ENCODE results near the gene IL2RA. TPM values are rescaled to one million over a fixed set of nuclear protein-coding genes. Genes with fewer than 3 reads are reported as not detected.

IL2RA gene
- total RNA-seq, 4 donors from 2014 or later: 0.79 to 1.1 TPM; not detected in 2

DNA sequence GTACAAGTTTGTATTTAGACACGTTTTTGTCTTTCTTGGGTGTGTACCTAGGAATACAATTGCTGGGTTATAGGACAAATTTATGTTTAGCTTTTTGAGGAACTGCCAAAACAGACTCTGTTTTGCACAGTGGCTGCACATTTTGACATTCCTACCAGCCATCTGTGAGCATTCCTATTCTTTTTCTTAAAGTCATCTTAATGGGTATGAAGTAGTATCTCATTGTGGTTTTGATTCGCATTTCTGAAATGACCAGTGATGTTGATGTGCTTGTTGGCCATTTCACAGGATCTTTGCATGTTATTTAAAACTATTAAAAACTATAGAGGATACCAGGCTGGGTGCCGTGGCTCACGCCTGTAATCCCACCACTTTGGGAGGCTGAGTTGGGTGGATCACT is 52.2 kb downstream of the IL2RA start:
- no peak for TF ChIP-seq POLR2AphosphoS5 (IDR thresholded peaks at IDR 0.05)
- no peak for TF ChIP-seq POLR2A (IDR thresholded peaks at IDR 0.05)
- no peak for TF ChIP-seq EP300 (IDR thresholded peaks at IDR 0.05; ENCODE audit: low read depth)
- TF ChIP-seq, protein P1, sequence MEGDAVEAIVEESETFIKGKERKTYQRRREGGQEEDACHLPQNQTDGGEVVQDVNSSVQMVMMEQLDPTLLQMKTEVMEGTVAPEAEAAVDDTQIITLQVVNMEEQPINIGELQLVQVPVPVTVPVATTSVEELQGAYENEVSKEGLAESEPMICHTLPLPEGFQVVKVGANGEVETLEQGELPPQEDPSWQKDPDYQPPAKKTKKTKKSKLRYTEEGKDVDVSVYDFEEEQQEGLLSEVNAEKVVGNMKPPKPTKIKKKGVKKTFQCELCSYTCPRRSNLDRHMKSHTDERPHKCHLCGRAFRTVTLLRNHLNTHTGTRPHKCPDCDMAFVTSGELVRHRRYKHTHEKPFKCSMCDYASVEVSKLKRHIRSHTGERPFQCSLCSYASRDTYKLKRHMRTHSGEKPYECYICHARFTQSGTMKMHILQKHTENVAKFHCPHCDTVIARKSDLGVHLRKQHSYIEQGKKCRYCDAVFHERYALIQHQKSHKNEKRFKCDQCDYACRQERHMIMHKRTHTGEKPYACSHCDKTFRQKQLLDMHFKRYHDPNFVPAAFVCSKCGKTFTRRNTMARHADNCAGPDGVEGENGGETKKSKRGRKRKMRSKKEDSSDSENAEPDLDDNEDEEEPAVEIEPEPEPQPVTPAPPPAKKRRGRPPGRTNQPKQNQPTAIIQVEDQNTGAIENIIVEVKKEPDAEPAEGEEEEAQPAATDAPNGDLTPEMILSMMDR (IDR thresholded peaks at IDR 0.05): no peak

DNA sequence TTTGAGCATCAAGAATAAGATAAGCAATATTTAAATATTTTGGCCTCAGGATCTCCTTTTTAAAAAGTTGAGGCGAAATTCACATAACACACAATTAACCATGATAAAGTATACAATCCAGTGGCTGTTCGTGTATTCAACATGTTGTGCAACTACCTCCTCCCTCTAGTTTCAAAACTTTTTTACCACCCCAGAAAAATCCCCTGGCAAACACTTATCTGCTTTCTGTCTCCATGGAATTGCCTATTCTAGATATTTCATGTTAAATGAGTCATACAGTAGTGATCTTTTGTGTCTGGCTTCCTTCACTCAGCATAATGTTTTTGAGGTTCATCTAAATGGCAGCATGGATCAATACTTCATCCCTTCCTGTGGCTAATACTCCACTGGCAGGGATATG is 53.0 kb downstream of the IL2RA start:
- Histone ChIP-seq H3K27me3 (no peaks in the 10 kb centered on the region), H3K27ac (peak overlapping the region in 2 of 4 donors; percentile 1 to 13), H3K9me3 (no peaks in the 10 kb centered on the region), H3K4me3 (no peak overlapping the region), H3K36me3 (no peaks in the 10 kb centered on the region), H3K4me1 (peaks cover 0 to 3% (median 0%) of the 10 kb centered on the region in 4 donors)
- in situ Hi-C loops (cut with MboI; ENCODE audit: low pct_ligation_motif_present in 1 of 4, low pct_unique_long_range_greater_than_20kb in 1 of 4, low sequenced_read_pairs in 3 of 4) (no loop called here), intact Hi-C loops (cut with DNase I; ENCODE audit: low total_unique reads) (no loop called here)
- 43 to 55% methylated on average over 2 of the region's 2 CpGs for WGBS, 2 donors (ENCODE audit: low coverage in 1 of 2)
- DNase-seq: no peak
- no peak for TF ChIP-seq EP300 (IDR thresholded peaks at IDR 0.05; ENCODE audit: low read depth)
- TF ChIP-seq, protein P1 (IDR thresholded peaks at IDR 0.05): no peak
- no peak for TF ChIP-seq POLR2A (IDR thresholded peaks at IDR 0.05)
- no peak for TF ChIP-seq POLR2AphosphoS5 (IDR thresholded peaks at IDR 0.05)

More for the DNA sequence above, 52.2 kb downstream of the IL2RA start:
- DNase-seq: no peak
- Histone ChIP-seq H3K4me1 (peaks cover 0 to 3% (median 0%) of the 10 kb centered on the region in 4 donors), H3K9me3 (no peaks in the 10 kb centered on the region), H3K4me3 (no peak overlapping the region), H3K36me3 (no peaks in the 10 kb centered on the region), H3K27ac (no peak overlapping the region), H3K27me3 (no peaks in the 10 kb centered on the region)
- in situ Hi-C loops (cut with MboI; ENCODE audit: low pct_ligation_motif_present in 1 of 4, low pct_unique_long_range_greater_than_20kb in 1 of 4, low sequenced_read_pairs in 3 of 4) (loop anchor here in 2 of 4 donors (10.0 kb wide), 1 partner anchor 75 kb away; the partner anchor contains the start of gene RBM17 (in 2 of the 2)), intact Hi-C loops (cut with DNase I; ENCODE audit: low total_unique reads) (no loop called here)
- 82 to 93% methylated on average over 4 of the region's 4 CpGs for WGBS, 2 donors (ENCODE audit: low coverage in 1 of 2)

DNA sequence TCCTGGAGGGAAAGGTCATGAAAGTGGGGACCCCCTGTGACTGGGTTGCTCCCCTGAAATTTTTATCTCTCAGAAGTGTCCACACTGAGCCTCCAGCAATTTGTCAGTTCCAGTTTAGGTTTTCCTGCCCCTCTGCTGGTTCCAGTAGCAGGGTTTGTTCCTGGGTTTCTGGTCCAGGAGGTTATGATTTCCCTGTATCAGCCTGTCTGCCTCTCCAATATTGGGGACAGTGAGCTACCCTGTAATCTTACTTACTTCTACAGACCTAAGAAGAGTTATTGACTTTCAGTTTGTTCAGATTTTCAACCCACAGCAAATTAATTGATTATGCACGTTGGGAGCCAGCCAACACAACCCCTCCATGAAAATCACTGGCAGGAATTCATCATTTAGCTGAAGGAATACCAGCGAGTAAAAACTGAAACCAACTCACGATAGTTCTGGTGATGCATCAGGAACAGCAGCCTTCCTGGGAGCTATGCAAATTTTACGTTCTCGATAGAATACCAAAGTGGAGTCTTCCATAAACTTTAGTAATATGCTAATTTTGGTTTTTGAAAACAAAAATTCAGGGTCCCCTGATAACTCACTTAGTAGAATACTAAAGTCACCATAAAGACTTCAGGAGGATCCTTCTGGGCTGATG is 53.5 kb downstream of the IL2RA start:
- in situ Hi-C loops (cut with MboI; ENCODE audit: low pct_ligation_motif_present in 1 of 4, low pct_unique_long_range_greater_than_20kb in 1 of 4, low sequenced_read_pairs in 3 of 4): no loop called here
- no peak for TF ChIP-seq POLR2A (IDR thresholded peaks at IDR 0.05)
- intact Hi-C loops (cut with DNase I; ENCODE audit: low total_unique reads): no loop called here
- Histone ChIP-seq H3K27me3 (no peaks in the 10 kb centered on the region), H3K36me3 (no peaks in the 10 kb centered on the region), H3K27ac (peak overlapping the region in 2 of 4 donors; percentile 1 to 13), H3K9me3 (no peaks in the 10 kb centered on the region), H3K4me1 (no peaks in the 10 kb centered on the region), H3K4me3 (no peak overlapping the region)
- WGBS, 2 donors (ENCODE audit: low coverage in 1 of 2): 66 to 77% methylated on average over 4 to 5 of the region's 5 CpGs
- DNase-seq: no peak

DNA sequence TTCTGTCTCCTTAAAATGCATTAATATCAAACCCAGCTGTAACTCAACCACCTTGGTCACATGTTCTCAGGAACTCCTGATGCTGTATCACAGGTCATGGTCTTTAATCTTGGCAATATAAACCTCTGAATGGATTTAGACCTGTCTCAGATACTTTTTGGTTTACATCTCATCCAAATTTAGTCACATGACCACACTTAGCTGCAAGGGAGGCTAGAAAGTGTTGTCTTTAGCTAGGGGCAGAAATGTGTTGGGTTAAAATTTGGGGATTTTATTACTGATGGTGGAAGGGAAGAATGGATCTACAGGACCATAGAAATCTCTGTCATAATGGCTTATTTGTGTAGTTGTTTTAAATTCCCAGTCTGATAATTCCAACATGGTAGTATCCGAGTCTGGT is 55.2 kb downstream of the IL2RA start:
- DNase-seq: no peak

More for the DNA sequence above, 55.2 kb downstream of the IL2RA start:
- Histone ChIP-seq H3K27ac (no peak overlapping the region), H3K9me3 (no peaks in the 10 kb centered on the region), H3K27me3 (no peaks in the 10 kb centered on the region), H3K4me1 (no peaks in the 10 kb centered on the region), H3K36me3 (no peaks in the 10 kb centered on the region), H3K4me3 (no peak overlapping the region)
- WGBS, 2 donors (ENCODE audit: low coverage in 1 of 2): 100% methylated on average over 1 of the region's 1 CpG
- in situ Hi-C loops (cut with MboI; ENCODE audit: low pct_ligation_motif_present in 1 of 4, low pct_unique_long_range_greater_than_20kb in 1 of 4, low sequenced_read_pairs in 3 of 4) (no loop called here), intact Hi-C loops (cut with DNase I; ENCODE audit: low total_unique reads) (no loop called here)
- TF ChIP-seq POLR2A (IDR thresholded peaks at IDR 0.05) (no peak), POLR2AphosphoS5 (IDR thresholded peaks at IDR 0.05) (no peak), EP300 (IDR thresholded peaks at IDR 0.05; ENCODE audit: low read depth) (no peak)
- TF ChIP-seq, protein P1 (IDR thresholded peaks at IDR 0.05): no peak
